B cell (primary cell): ENCODE data around the gene MOXD1. TPM values are rescaled to one million over a fixed set of nuclear protein-coding genes. Genes with fewer than 3 reads are reported as not detected.

Experiments
- ATAC-seq: fragments of 200-7000 bp; cut with Tn5 transposase; one replicate; pipeline ENCODE4 v1.10.0; 2021; ENCODE audit warnings: low read depth, mild to moderate bottlenecking, moderate number of reproducible peaks, moderate library complexity
- CTCF ChIA-PET: fragments of 350-600 bp; sonication (Branson Sonifier 250); formaldehyde crosslinking; loops from one replicate; lab custom pipeline; 2021; ENCODE audit warnings: antibody characterized with exemption, inconsistent platforms; lab: Charles Lee
- POLR2A ChIA-PET: fragments of 350-600 bp; sonication (Branson Sonifier 250); formaldehyde crosslinking; loops from one replicate; lab custom pipeline; 2021; ENCODE audit warnings: antibody characterized with exemption; lab: Charles Lee
- DNase-seq: peaks from one replicate; pipeline ENCODE4 v3.0.0; 2013
- H2AFZ ChIP-seq: 2 replicates; pipeline ENCODE4 v1.6.1; 2012; ENCODE audit warnings: mild to moderate bottlenecking, low read depth, low read length; ENCODE audit not compliant: insufficient read depth, poor library complexity, severe bottlenecking
- H3K27ac ChIP-seq, 2 donors: 1 replicate in 1 of 2; 2 replicates in 1 of 2; pipeline ENCODE4 v1.5.1; 2012 to 2013; ENCODE audit warnings: low read length in 2 of 2, mild to moderate bottlenecking in 2 of 2, moderate library complexity in 1 of 2
- H3K27me3 ChIP-seq, 4 experiments: fragments of 200-600 bp in 1 of 4; sonication (generic) in 1 of 4; replicated peaks in 1 of 4; 1 replicate in 2 of 4; 2 replicates in 2 of 4; pipeline versions ENCODE4 v1.6.1 to v1.7.0; 2013 to 2016; ENCODE audit warnings: low read length in 3 of 4, mild to moderate bottlenecking in 2 of 4, mixed read lengths in 1 of 4, moderate library complexity in 1 of 4; ENCODE audit not compliant: insufficient read depth in 4 of 4, control insufficient read depth in 3 of 4; ENCODE audit errors: control extremely low read depth in 1 of 4
- H3K36me3 ChIP-seq, 2 experiments: replicated peaks in 1 of 2; 1 replicate in 1 of 2; 2 replicates in 1 of 2; pipeline versions ENCODE4 v1.6.1 to v1.7.1; 2013; ENCODE audit warnings: low read length in 1 of 2; ENCODE audit not compliant: insufficient read depth in 2 of 2, control insufficient read depth in 1 of 2; ENCODE audit errors: control extremely low read depth in 1 of 2, extremely low read depth in 1 of 2
- H3K4me1 ChIP-seq, 2 donors: fragments of 200-600 bp in 1 of 2; sonication (generic) in 1 of 2; 1 replicate in 1 of 2; 2 replicates in 1 of 2; pipeline versions ENCODE4 v1.5.1 to v1.6.1; 2013 to 2017; ENCODE audit warnings: low read length in 2 of 2; ENCODE audit not compliant: control insufficient read depth in 2 of 2, insufficient read depth in 2 of 2
- H3K4me2 ChIP-seq: replicated peaks from 2 replicates; pipeline ENCODE3; 2012; ENCODE audit warnings: mild to moderate bottlenecking, low read depth, low read length; ENCODE audit not compliant: poor library complexity, severe bottlenecking
- H3K4me3 ChIP-seq, 5 experiments: fragments of 200-600 bp in 1 of 5; sonication (generic) in 1 of 5; 1 replicate in 3 of 5; 2 replicates in 2 of 5; pipeline versions ENCODE4 v1.5.1 to v1.7.0; 2011 to 2016; ENCODE audit warnings: low read length in 4 of 5, mild to moderate bottlenecking in 4 of 5, low read depth in 2 of 5, control low read depth in 1 of 5, moderate library complexity in 1 of 5; ENCODE audit not compliant: insufficient read depth in 1 of 5; ENCODE audit errors: control extremely low read depth in 1 of 5, extremely low read depth in 1 of 5
- H3K79me2 ChIP-seq: fragments of 200-600 bp; sonication (generic); one replicate; pipeline ENCODE4 v1.6.0; 2016; ENCODE audit warnings: low read length; ENCODE audit not compliant: control insufficient read depth, insufficient read depth
- H3K9ac ChIP-seq: fragments of 200-600 bp; sonication (generic); 2 replicates; pipeline ENCODE4 v1.6.1; 2017; ENCODE audit warnings: mild to moderate bottlenecking, low read length, moderate library complexity
- H3K9me3 ChIP-seq, 3 donors: one replicate each; pipeline versions ENCODE4 v1.6.1 to v1.7.1; 2013; ENCODE audit warnings: low read length in 2 of 3; ENCODE audit not compliant: control insufficient read depth in 2 of 3, insufficient read depth in 1 of 3; ENCODE audit errors: control extremely low read depth in 1 of 3
- H4K20me1 ChIP-seq: 2 replicates; pipeline ENCODE4 v1.6.0; 2012; ENCODE audit warnings: mild to moderate bottlenecking, low read length; ENCODE audit not compliant: insufficient read depth, control insufficient read depth, poor library complexity, severe bottlenecking
- H3K27ac Mint-ChIP-seq: one replicate; pipeline ENCODE4 v1.8.0; 2021; ENCODE audit warnings: mixed read lengths
- H3K27me3 Mint-ChIP-seq: one replicate; pipeline ENCODE4 v1.8.0; 2021; ENCODE audit warnings: mixed read lengths
- H3K4me1 Mint-ChIP-seq: one replicate; pipeline ENCODE4 v1.8.0; 2021; ENCODE audit warnings: mixed read lengths
- H3K4me3 Mint-ChIP-seq: one replicate; pipeline ENCODE4 v1.8.0; 2021; ENCODE audit warnings: mixed read lengths
- H3K9me3 Mint-ChIP-seq: one replicate; pipeline ENCODE4 v1.8.0; 2022; ENCODE audit warnings: mixed read lengths; ENCODE audit not compliant: insufficient read depth
- CTCF ChIP-seq: fragments of 200-600 bp; IDR thresholded peaks from one replicate; pipeline ENCODE4 v1.8.0; 2022; ENCODE audit warnings: antibody characterized with exemption, mild to moderate bottlenecking
- EZH2 ChIP-seq: IDR thresholded peaks from 2 replicates; pipeline ENCODE4 v1.6.1; 2012; ENCODE audit warnings: borderline replicate concordance, low read depth, mild to moderate bottlenecking, moderate library complexity, low read length; ENCODE audit not compliant: insufficient read depth, poor library complexity, severe bottlenecking
- WGBS: methylation state at CpG from one replicate; pipeline ENCODE4 v1.1.5; 2013; ENCODE audit warnings: missing lambda C conversion rate; ENCODE audit not compliant: insufficient coverage; 5-methylcytosine and 5-hydroxymethylcytosine counted together
- intact Hi-C: fragments of 100-400 bp; cut with micrococcal nuclease; formaldehyde crosslinking; loops from one replicate; pipeline ENCODE4 v1.10.0; 2022
- polyA plus RNA-seq: library from polyadenylated mRNA; depleted of rRNA; stranded (reverse); fragments of >200 nt; gene quantifications from 2 replicates; pipeline ENCODE4 v1.2.3, GENCODE V29; 2012
- total RNA-seq, 2 donors: library from RNA; stranded (reverse); fragments of 120-200 nt in 1 of 2; gene quantifications; 1 replicate in 1 of 2; 2 replicates in 1 of 2; pipeline versions ENCODE4 v1.2.3 to v1.2.4, GENCODE V29; 2013 to 2022

The MOXD1 gene
- total and polyA plus RNA-seq, 2 donors (not counting 1 experiment from before 2014, with no cell fraction given): 1.5 to 7.0 TPM

DNA sequence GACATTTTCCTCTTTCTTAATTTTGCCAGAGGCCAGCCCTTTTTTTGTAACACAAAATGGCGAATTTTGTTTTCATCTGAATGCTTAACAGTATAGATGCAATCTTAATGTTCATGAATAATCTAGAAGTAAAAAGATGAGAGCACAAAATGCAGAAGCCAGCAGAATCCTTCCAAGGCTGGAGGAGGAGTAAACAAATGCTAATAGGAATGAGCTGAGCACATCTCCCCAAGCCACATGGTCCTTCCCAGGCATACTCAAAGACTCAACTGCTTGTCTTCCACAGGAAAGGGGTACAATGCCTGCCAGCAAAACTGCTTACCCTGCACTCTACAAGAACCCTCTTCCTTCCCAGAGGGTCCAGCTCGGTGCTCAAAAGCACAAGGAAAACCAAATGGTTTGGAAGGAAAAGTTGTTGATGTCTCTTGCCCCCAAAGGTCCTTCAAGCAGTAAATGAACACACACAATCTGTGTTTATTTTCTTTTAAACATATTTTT lies 155.1 kb downstream of the MOXD1 start:
- no peak overlapping the region for H3K4me3 Mint-ChIP-seq
- WGBS: no CpG with 5 or more reads among the region's 2 CpGs
- Histone ChIP-seq H3K79me2 (no peaks in the 10 kb centered on the region), H4K20me1 (no peaks in the 10 kb centered on the region), H2AFZ (no peak overlapping the region), H3K36me3 (no peaks in the 10 kb centered on the region), H3K4me1 (no peaks in the 10 kb centered on the region), H3K9ac (no peak overlapping the region), H3K9me3 (no peaks in the 10 kb centered on the region), H3K27me3 (peaks cover 0 to 4% (median 0%) of the 10 kb centered on the region in 4 experiments), H3K4me3 (no peak overlapping the region), H3K27ac (no peak overlapping the region), H3K4me2 (no peak overlapping the region)
- intact Hi-C loops: no loop called here
- H3K4me1 Mint-ChIP-seq: peaks cover 1% of the 10 kb centered on the region
- no peak for DNase-seq
- no peak for ATAC-seq
- ChIA-PET POLR2A (no interaction called here), CTCF (no interaction called here)
- no peak overlapping the region for H3K27ac Mint-ChIP-seq
- H3K9me3 Mint-ChIP-seq: no peaks in the 10 kb centered on the region
- TF ChIP-seq CTCF: no peak
- TF ChIP-seq EZH2: no peak
- peaks cover 11% of the 10 kb centered on the region for H3K27me3 Mint-ChIP-seq

Other genes with a start within 250 kb of the MOXD1 start
- gene STX7, start 111.6 kb upstream of the MOXD1 start, total RNA-seq: 221 and 227 TPM in 2 replicates
- gene STX7, start 111.6 kb upstream of the MOXD1 start, polyA plus RNA-seq: 70.9 and 78.5 TPM in 2 replicates
- gene TAAR9, start 136.8 kb upstream of the MOXD1 start, total RNA-seq: not detected in 2 replicates
- gene TAAR9, start 136.8 kb upstream of the MOXD1 start, polyA plus RNA-seq: not detected in 2 replicates
- not detected in 2 replicates for gene TAAR8, start 151.2 kb upstream of the MOXD1 start, total RNA-seq
- not detected in 2 replicates for gene TAAR8, start 151.2 kb upstream of the MOXD1 start, polyA plus RNA-seq
- not detected in 2 replicates for gene TAAR6, start 168.8 kb upstream of the MOXD1 start, total RNA-seq
- not detected in 2 replicates for gene TAAR6, start 168.8 kb upstream of the MOXD1 start, polyA plus RNA-seq
- not detected in 2 replicates for gene TAAR5, start 188.3 kb upstream of the MOXD1 start, total RNA-seq
- not detected in 2 replicates for gene TAAR5, start 188.3 kb upstream of the MOXD1 start, polyA plus RNA-seq
- not detected in 2 replicates for gene TAAR2, start 222.8 kb upstream of the MOXD1 start, total RNA-seq
- gene TAAR2, start 222.8 kb upstream of the MOXD1 start, polyA plus RNA-seq: not detected in 2 replicates